ENCODE measurements around the gene INPP5A. TPM values are rescaled to one million over a fixed set of nuclear protein-coding genes. Genes with fewer than 3 reads are reported as not detected.

Gene INPP5A
- total and polyA plus RNA-seq, 10 of the 15 experiments (the other 5 are each of a cell fraction or from before 2014, with no cell fraction given) = 0.52 to 15.0 (median 6.3) TPM

DNA sequence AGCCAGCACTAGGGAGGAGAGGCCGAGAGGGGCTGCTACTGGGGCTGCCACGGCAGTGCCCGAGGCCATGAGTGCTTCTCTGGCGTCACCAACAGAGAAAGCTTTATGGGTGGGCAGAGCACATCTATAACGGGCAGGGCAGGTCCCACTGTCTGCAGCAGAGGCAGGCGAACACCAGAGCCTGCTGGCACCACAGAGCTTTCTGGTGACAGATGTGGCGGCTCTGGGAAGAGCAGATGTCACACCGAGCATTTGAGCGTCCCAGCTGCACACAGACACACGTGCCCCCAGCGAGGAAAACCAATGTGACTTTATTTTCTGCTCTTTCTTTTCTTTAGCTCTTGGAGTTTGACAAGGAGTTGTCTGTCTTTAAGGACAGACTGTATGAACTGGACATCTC is 227.8 kb downstream of the INPP5A start:
- intact Hi-C loops (cut with micrococcal nuclease; ENCODE audit: unreplicated experiment) (no loop called here), in situ Hi-C loops (cut with MboI) (no loop called here)
- Histone ChIP-seq H3K27me3 (replicated peaks in 1 of 2; ENCODE audit: control insufficient read depth in 2 of 2, insufficient read depth in 2 of 2, low read length in 1 of 2) (no peaks in the 10 kb centered on the region), H2AFZ (ENCODE audit: control insufficient read depth, low read depth, low read length) (no peak overlapping the region), H3K79me2 (ENCODE audit: control insufficient read depth, insufficient read depth, low read length) (no peaks in the 10 kb centered on the region), H3K4me2 (ENCODE audit: control insufficient read depth, insufficient read depth) (no peak overlapping the region), H3K36me3 (ENCODE audit: control insufficient read depth in 2 of 2, insufficient read depth in 2 of 2, low read length in 1 of 2) (no peaks in the 10 kb centered on the region), H3K27ac (ENCODE audit: control insufficient read depth, insufficient read depth) (no peak overlapping the region), H3K9ac (ENCODE audit: control insufficient read depth, insufficient read depth, low read length) (no peak overlapping the region), H3K9me3 (replicated peaks; ENCODE audit: control insufficient read depth, insufficient read depth, low read length) (no peaks in the 10 kb centered on the region; the same call in 1 of the 3 replicates), H3K4me1 (ENCODE audit: control insufficient read depth, insufficient read depth, low read length) (no peaks in the 10 kb centered on the region), H4K20me1 (ENCODE audit: control insufficient read depth, insufficient read depth) (no peaks in the 10 kb centered on the region), H3K4me3 (no peak overlapping the region)
- FAIRE-seq (no peak), DNase-seq (ENCODE audit: low read depth, low spot score) (no peak), ATAC-seq (no peak)
- WGBS (ENCODE audit: insufficient coverage, insufficient replicate concordance, low lambda C conversion rate, missing lambda C conversion rate) = 71% methylated on average over 11 of the region's 11 CpGs
- SMC1A ChIA-PET (ENCODE audit: uncharacterized antibody, unreplicated experiment) = no interaction called here
- CTCF ChIA-PET = no interaction called here
- POLR2A ChIA-PET = no interaction called here
- BruUV-seq (replicated peaks) = no TSS peak
- RAD21 ChIA-PET (ENCODE audit: unreplicated experiment) = no interaction called here
- no peak for TF ChIP-seq SRF (IDR thresholded peaks at IDR 0.05; ENCODE audit: low read depth in 2 of 2, low read length in 2 of 2)
- no peak for TF ChIP-seq SP1 (IDR thresholded peaks at IDR 0.05; ENCODE audit: low read depth, low read length)
- TF ChIP-seq, protein P1, sequence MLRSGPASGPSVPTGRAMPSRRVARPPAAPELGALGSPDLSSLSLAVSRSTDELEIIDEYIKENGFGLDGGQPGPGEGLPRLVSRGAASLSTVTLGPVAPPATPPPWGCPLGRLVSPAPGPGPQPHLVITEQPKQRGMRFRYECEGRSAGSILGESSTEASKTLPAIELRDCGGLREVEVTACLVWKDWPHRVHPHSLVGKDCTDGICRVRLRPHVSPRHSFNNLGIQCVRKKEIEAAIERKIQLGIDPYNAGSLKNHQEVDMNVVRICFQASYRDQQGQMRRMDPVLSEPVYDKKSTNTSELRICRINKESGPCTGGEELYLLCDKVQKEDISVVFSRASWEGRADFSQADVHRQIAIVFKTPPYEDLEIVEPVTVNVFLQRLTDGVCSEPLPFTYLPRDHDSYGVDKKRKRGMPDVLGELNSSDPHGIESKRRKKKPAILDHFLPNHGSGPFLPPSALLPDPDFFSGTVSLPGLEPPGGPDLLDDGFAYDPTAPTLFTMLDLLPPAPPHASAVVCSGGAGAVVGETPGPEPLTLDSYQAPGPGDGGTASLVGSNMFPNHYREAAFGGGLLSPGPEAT (IDR thresholded peaks at IDR 0.05; ENCODE audit: low read depth) = no peak
- TF ChIP-seq SIX5 (IDR thresholded peaks at IDR 0.05; ENCODE audit: low read depth, low read length, severe bottlenecking) = no peak
- TF ChIP-seq, protein P2, sequence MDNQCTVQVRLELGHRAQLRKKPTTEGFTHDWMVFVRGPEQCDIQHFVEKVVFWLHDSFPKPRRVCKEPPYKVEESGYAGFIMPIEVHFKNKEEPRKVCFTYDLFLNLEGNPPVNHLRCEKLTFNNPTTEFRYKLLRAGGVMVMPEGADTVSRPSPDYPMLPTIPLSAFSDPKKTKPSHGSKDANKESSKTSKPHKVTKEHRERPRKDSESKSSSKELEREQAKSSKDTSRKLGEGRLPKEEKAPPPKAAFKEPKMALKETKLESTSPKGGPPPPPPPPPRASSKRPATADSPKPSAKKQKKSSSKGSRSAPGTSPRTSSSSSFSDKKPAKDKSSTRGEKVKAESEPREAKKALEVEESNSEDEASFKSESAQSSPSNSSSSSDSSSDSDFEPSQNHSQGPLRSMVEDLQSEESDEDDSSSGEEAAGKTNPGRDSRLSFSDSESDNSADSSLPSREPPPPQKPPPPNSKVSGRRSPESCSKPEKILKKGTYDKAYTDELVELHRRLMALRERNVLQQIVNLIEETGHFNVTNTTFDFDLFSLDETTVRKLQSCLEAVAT (IDR thresholded peaks at IDR 0.05) = no peak
- TF ChIP-seq TBL1XR1 (IDR thresholded peaks at IDR 0.05; ENCODE audit: low read depth, low read length) = no peak
- TF ChIP-seq WRNIP1 (IDR thresholded peaks at IDR 0.05; ENCODE audit: borderline replicate concordance, low read depth, low read length) = no peak
- no peak for TF ChIP-seq NFIC (IDR thresholded peaks at IDR 0.05; ENCODE audit: low read depth, low read length)
- TF ChIP-seq, protein P3, sequence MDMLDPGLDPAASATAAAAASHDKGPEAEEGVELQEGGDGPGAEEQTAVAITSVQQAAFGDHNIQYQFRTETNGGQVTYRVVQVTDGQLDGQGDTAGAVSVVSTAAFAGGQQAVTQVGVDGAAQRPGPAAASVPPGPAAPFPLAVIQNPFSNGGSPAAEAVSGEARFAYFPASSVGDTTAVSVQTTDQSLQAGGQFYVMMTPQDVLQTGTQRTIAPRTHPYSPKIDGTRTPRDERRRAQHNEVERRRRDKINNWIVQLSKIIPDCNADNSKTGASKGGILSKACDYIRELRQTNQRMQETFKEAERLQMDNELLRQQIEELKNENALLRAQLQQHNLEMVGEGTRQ (IDR thresholded peaks at IDR 0.05; ENCODE audit: borderline replicate concordance, low read depth, low read length) = no peak
- no peak for TF ChIP-seq CREM (IDR thresholded peaks at IDR 0.05; ENCODE audit: low read depth)
- no peak for TF ChIP-seq LARP7 (IDR thresholded peaks at IDR 0.05)
- TF ChIP-seq, protein P4, sequence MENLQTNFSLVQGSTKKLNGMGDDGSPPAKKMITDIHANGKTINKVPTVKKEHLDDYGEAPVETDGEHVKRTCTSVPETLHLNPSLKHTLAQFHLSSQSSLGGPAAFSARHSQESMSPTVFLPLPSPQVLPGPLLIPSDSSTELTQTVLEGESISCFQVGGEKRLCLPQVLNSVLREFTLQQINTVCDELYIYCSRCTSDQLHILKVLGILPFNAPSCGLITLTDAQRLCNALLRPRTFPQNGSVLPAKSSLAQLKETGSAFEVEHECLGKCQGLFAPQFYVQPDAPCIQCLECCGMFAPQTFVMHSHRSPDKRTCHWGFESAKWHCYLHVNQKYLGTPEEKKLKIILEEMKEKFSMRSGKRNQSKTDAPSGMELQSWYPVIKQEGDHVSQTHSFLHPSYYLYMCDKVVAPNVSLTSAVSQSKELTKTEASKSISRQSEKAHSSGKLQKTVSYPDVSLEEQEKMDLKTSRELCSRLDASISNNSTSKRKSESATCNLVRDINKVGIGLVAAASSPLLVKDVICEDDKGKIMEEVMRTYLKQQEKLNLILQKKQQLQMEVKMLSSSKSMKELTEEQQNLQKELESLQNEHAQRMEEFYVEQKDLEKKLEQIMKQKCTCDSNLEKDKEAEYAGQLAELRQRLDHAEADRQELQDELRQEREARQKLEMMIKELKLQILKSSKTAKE (IDR thresholded peaks at IDR 0.05; ENCODE audit: low read depth, poor library complexity, severe bottlenecking) = no peak
- TF ChIP-seq MXI1 (IDR thresholded peaks at IDR 0.05; ENCODE audit: low read depth, low read length) = no peak
- TF ChIP-seq CBFB (IDR thresholded peaks at IDR 0.05; ENCODE audit: low read depth) = no peak
- no peak for TF ChIP-seq SPI1 (IDR thresholded peaks at IDR 0.05; ENCODE audit: borderline replicate concordance, insufficient read depth, low read depth, low read length)
- TF ChIP-seq ZBED1 (IDR thresholded peaks at IDR 0.05; ENCODE audit: borderline replicate concordance) = no peak
- no peak for TF ChIP-seq RBBP5 (conservative IDR thresholded peaks at IDR 0.05)

Measured in GM12878 (cell line).